Chondrocyte (in vitro differentiated cells): ENCODE data around the gene COL4A2. TPM values are rescaled to one million over a fixed set of nuclear protein-coding genes. Genes with fewer than 3 reads are reported as not detected.

Experiments
- DNase-seq: peaks from one replicate; pipeline ENCODE4 v3.0.0; 2021; ENCODE audit warnings: mixed read lengths, low spot score
- H3K27ac Mint-ChIP-seq: one replicate; pipeline ENCODE4 v1.8.0; 2021; ENCODE audit warnings: mild to moderate bottlenecking, moderate library complexity, mixed read lengths; ENCODE audit not compliant: unreplicated experiment
- H3K27me3 Mint-ChIP-seq: 2 replicates; pipeline ENCODE4 v1.8.0; 2021; ENCODE audit warnings: low read depth, mixed read lengths
- H3K36me3 Mint-ChIP-seq: 2 replicates; pipeline ENCODE4 v1.8.0; 2021; ENCODE audit warnings: low read depth, mixed read lengths
- H3K4me1 Mint-ChIP-seq: 2 replicates; pipeline ENCODE4 v1.8.0; 2021; ENCODE audit warnings: low read depth, mild to moderate bottlenecking, mixed read lengths
- H3K4me3 Mint-ChIP-seq: one replicate; pipeline ENCODE4 v1.8.0; 2021; ENCODE audit warnings: mild to moderate bottlenecking, moderate library complexity, mixed read lengths; ENCODE audit not compliant: unreplicated experiment
- H3K9me3 Mint-ChIP-seq: 2 replicates; pipeline ENCODE4 v1.8.0; 2021; ENCODE audit warnings: low read depth, mixed read lengths
- total RNA-seq: library from RNA; stranded (reverse); gene quantifications from 3 replicates; pipeline ENCODE4 v1.2.1, GENCODE V29; 2021
- TF ChIP-seq, protein P1 (sequence below): fragments of 200-600 bp; sonication (generic); IDR thresholded peaks from 2 replicates; pipeline ENCODE4 v1.5.0; 2021; ENCODE audit warnings: antibody characterized with exemption, mild to moderate bottlenecking, moderate library complexity

COL4A2 gene
- total RNA-seq, 1 donor from 2014 or later, result 2,366 TPM

DNA sequence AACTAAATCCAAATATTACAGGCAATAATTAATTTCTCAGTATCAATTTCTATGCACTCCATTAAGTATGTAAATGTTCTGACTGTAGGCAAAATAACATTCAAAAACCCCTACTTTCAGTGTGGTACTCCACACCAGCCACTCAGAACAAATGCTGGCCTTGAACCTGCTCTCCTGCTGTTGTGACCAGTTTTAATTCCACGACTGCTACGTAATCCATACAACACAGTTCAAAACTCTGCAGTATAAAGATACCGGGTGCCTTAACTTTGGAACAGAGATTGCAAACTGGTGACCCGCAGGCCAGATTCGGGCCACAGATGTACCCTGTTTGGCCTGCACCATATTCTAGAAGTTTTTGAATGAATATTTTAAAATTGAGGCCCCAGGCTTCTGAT is 30.5 kb upstream of the COL4A2 start:
- DNase-seq, result no peak
- Mint-ChIP-seq H3K4me3 (no peak overlapping the region), H3K4me1 (peaks cover 94% of the 10 kb centered on the region), H3K27ac (peak overlapping the region; percentile 43), H3K36me3 (peaks cover 24% of the 10 kb centered on the region), H3K9me3 (no peaks in the 10 kb centered on the region), H3K27me3 (no peaks in the 10 kb centered on the region)
- TF ChIP-seq, protein P1, sequence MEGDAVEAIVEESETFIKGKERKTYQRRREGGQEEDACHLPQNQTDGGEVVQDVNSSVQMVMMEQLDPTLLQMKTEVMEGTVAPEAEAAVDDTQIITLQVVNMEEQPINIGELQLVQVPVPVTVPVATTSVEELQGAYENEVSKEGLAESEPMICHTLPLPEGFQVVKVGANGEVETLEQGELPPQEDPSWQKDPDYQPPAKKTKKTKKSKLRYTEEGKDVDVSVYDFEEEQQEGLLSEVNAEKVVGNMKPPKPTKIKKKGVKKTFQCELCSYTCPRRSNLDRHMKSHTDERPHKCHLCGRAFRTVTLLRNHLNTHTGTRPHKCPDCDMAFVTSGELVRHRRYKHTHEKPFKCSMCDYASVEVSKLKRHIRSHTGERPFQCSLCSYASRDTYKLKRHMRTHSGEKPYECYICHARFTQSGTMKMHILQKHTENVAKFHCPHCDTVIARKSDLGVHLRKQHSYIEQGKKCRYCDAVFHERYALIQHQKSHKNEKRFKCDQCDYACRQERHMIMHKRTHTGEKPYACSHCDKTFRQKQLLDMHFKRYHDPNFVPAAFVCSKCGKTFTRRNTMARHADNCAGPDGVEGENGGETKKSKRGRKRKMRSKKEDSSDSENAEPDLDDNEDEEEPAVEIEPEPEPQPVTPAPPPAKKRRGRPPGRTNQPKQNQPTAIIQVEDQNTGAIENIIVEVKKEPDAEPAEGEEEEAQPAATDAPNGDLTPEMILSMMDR, result no peak

DNA sequence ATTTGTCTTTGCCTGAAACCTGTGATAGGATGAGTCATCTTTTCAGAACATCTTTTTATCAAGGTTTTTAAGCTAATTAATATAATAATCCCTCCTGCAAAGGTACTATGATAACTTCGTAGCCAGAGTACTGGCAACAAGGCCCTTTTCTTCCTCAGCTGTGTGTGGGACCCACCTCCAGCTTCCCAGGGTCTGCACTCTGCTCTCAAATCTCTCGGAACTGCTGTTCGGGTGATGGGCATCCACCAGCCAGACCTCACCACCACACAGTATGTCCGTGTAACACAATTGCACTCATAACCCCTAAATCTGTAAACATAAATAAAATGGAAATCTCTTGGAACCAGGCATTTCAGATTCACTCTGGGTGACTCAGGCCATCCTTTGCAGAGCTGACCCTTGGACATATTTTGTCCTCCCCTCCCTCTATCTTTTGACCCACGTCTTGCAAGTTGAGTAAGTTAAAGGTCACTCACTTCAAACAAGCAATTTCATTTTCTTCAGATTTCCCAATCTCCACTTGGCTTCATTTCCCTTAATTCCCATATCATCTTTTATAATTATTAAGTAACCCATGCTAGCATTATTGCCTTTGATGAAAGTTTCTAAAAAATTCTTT is 29.6 kb upstream of the COL4A2 start:
- H3K27me3 Mint-ChIP-seq, result no peaks in the 10 kb centered on the region
- no peak for DNase-seq
- H3K27ac Mint-ChIP-seq, result peak overlapping the region; percentile 60
- no peak overlapping the region for H3K4me3 Mint-ChIP-seq
- peaks cover 24% of the 10 kb centered on the region for H3K36me3 Mint-ChIP-seq
- H3K4me1 Mint-ChIP-seq, result peaks cover 94% of the 10 kb centered on the region
- TF ChIP-seq, protein P1, result no peak
- no peaks in the 10 kb centered on the region for H3K9me3 Mint-ChIP-seq

GRCh38 chr13:110278859-110279258 is 28.2 kb upstream of the COL4A2 start:
- TF ChIP-seq, protein P1, result no peak
- Mint-ChIP-seq H3K9me3 (no peaks in the 10 kb centered on the region), H3K27ac (peak overlapping the region; percentile 87), H3K4me1 (peaks cover 95% of the 10 kb centered on the region), H3K4me3 (no peak overlapping the region), H3K27me3 (no peaks in the 10 kb centered on the region), H3K36me3 (peaks cover 20% of the 10 kb centered on the region)
- DNase-seq, result no peak

DNA sequence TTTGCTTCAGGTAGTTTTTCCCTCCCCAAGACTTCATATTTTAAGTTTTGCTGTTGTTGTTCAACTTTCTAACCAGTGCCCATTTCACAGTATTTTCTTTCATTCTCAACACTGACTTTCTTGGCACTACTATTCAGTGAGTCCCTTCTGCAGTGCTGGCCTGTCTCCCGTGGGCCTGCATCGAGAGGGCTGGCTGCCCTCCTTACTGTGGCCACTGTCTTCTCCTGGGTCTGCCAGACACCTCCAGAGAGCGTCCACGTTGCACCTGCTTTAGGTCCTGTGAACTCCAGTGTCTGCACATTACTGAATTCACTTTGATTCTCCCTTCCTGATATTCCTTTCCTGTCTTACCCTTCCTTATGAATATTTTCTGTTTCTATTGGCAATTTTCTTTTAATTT is 27.4 kb upstream of the COL4A2 start:
- Mint-ChIP-seq H3K27ac (peak overlapping the region; percentile 87), H3K4me3 (peak overlapping the region; percentile 31), H3K27me3 (no peaks in the 10 kb centered on the region), H3K36me3 (peaks cover 20% of the 10 kb centered on the region), H3K4me1 (peaks cover 96% of the 10 kb centered on the region), H3K9me3 (no peaks in the 10 kb centered on the region)
- no peak for DNase-seq
- TF ChIP-seq, protein P1, result no peak

DNA sequence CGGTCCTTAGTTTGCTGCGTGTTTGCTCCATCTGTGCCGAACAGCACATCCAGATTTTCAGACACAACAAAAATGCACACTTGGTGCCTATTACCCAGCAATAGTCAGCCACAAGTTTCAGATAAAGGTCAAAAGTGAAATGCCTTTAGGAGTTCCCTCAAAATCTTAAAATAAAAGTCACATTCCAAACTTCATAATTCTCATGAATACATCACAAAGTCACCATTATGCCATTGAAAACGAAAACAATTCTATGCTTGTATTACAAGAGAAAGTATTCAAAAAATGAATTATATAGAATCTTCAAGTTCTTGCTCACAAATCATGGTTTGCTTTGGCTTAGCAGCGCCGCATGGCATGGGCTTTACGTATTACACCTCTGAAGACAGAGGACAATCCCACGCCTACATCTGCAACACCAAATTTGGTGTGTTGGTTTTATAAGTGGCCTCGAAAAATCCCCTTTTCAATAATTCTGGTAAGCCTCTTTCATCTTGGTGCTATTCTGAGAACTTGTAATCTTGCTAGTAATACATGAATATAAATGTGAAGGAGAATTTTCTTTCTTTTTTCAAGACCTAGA is 26.8 kb upstream of the COL4A2 start:
- peaks cover 24% of the 10 kb centered on the region for H3K36me3 Mint-ChIP-seq
- H3K4me1 Mint-ChIP-seq, result peaks cover 97% of the 10 kb centered on the region
- H3K4me3 Mint-ChIP-seq, result peak overlapping the region; percentile 31
- TF ChIP-seq, protein P1, result peak; percentile 70
- peak overlapping the region; percentile 87 for H3K27ac Mint-ChIP-seq
- H3K9me3 Mint-ChIP-seq, result no peaks in the 10 kb centered on the region
- no peaks in the 10 kb centered on the region for H3K27me3 Mint-ChIP-seq
- no peak for DNase-seq
